ENCODE data around the gene ZMAT5.

The ZMAT5 gene

GRCh38 chr22:29715705-29716104 is 51.1 kb downstream of the ZMAT5 start (continued):
- TF ChIP-seq ZSCAN4 (tag by site-specific recombination; IDR thresholded peaks at IDR 0.05) (no peak), ZSCAN23 (tag by site-specific recombination; IDR thresholded peaks at IDR 0.05) (no peak), ZBTB6 (tag by site-specific recombination; IDR thresholded peaks at IDR 0.05) (no peak)

- no peaks in the 10 kb centered on the region for H3K9me3 ChIP-seq (ENCODE audit: control insufficient read depth, insufficient read depth, low read depth, low read length)
- no peaks in the 10 kb centered on the region for H3K36me3 ChIP-seq (ENCODE audit: control insufficient read depth in 2 of 2, insufficient read depth in 1 of 2, low read length in 2 of 2)
- ChIA-PET CTCF (interaction anchor here (0.7 to 1.3 kb wide), 3 partner anchors 10 to 373 kb away, joined by 3 to 5 read pairs (median 3); no protein-coding TSS in a partner anchor), POLR2A (no interaction called here)
- peak; percentile 52; the same call in 1 of the 2 replicates for TF ChIP-seq ZBTB17 (tag by site-specific recombination; IDR thresholded peaks at IDR 0.05)
- peak; percentile 62 for TF ChIP-seq ZBTB48 (tag by site-specific recombination; IDR thresholded peaks at IDR 0.05)
- peak; percentile 22; the same call in 1 of the 2 replicates for TF ChIP-seq IKZF3 (tag by site-specific recombination; IDR thresholded peaks at IDR 0.05)
- TF ChIP-seq ZNF645 (tag by site-specific recombination; IDR thresholded peaks at IDR 0.05): no peak
- 0 out of 2 replicates have a peak, but pooled peaks have one; percentile 16 for TF ChIP-seq SP2 (tag by site-specific recombination; IDR thresholded peaks at IDR 0.05)
- H3K27ac ChIP-seq (ENCODE audit: extremely low read depth, low read depth, low read length): no peak overlapping the region
- H3K4me1 ChIP-seq (ENCODE audit: control insufficient read depth, insufficient read depth, low read length): no peaks in the 10 kb centered on the region
- H3K4me3 ChIP-seq (ENCODE audit: low read depth, low read length): no peak overlapping the region
Observed at GRCh38 chr22:29715240-29715639, 51.6 kb downstream of the ZMAT5 start.

GRCh38 chr22:29713156-29713727 is 53.6 kb downstream of the ZMAT5 start:
- POLR2A ChIA-PET: no interaction called here

More at GRCh38 chr22:29713156-29713727, 53.6 kb downstream of the ZMAT5 start:
- Histone ChIP-seq H3K4me3 (ENCODE audit: low read depth, low read length) (no peak overlapping the region), H3K36me3 (ENCODE audit: control insufficient read depth in 2 of 2, insufficient read depth in 1 of 2, low read length in 2 of 2) (no peaks in the 10 kb centered on the region), H3K4me1 (ENCODE audit: control insufficient read depth, insufficient read depth, low read length) (no peaks in the 10 kb centered on the region), H3K9me3 (ENCODE audit: control insufficient read depth, insufficient read depth, low read depth, low read length) (no peaks in the 10 kb centered on the region), H3K27ac (ENCODE audit: extremely low read depth, low read depth, low read length) (no peak overlapping the region)
- CTCF ChIA-PET: no interaction called here
- TF ChIP-seq ZIC2 (tag by site-specific recombination; IDR thresholded peaks at IDR 0.05) (peak; percentile 61), ZNF394 (tag by site-specific recombination; IDR thresholded peaks at IDR 0.05; ENCODE audit: borderline replicate concordance) (peak; percentile 71; the same call in 1 of the 2 replicates), SETDB1 (IDR thresholded peaks at IDR 0.05; ENCODE audit: insufficient read length, low read length) (no peak), GLIS1 (tag by site-specific recombination; IDR thresholded peaks at IDR 0.05) (peak; percentile 86), PRDM10 (tag by site-specific recombination; IDR thresholded peaks at IDR 0.05) (no peak), GLI4 (tag by site-specific recombination; IDR thresholded peaks at IDR 0.05) (no peak), ZNF701 (tag by site-specific recombination; IDR thresholded peaks at IDR 0.05) (no peak), ZNF529 (tag by site-specific recombination; IDR thresholded peaks at IDR 0.05; ENCODE audit: insufficient replicate concordance) (no peak), ZNF202 (tag by site-specific recombination; IDR thresholded peaks at IDR 0.05; ENCODE audit: borderline replicate concordance) (no peak), ZNF530 (tag by site-specific recombination; IDR thresholded peaks at IDR 0.05; ENCODE audit: low read depth) (no peak), ZNF280D (tag by site-specific recombination; IDR thresholded peaks at IDR 0.05) (no peak)

Data from HEK293 (cell line).